PC-9 (cell line): ENCODE results near the gene YPEL4.

Experiments used
- CTCF ChIP-seq: fragments of 200-600 bp; sonication (generic); conservative IDR thresholded peaks from 2 replicates; pipeline ENCODE4 v1.6.1; 2017; ENCODE audit warnings: mixed run types, antibody characterized with exemption, mild to moderate bottlenecking, moderate library complexity
- EZH2 ChIP-seq: fragments of 200-600 bp; sonication (generic); IDR thresholded peaks from 2 replicates; pipeline ENCODE4 v1.8.0; 2017; ENCODE audit warnings: antibody characterized with exemption, low read depth

GRCh38 chr11:57647960-57648800 is 1.5 kb downstream of the YPEL4 start:
- TF ChIP-seq CTCF (no peak), EZH2 (no peak)
